Hematopoietic multipotent progenitor cell treated with erythropoietin and hydrocortisone succinate and interleukin-3 and kit ligand, for 17 days (in vitro differentiated cells): ENCODE measurements around the gene FGFR4.

ENCODE experiments used
- DNase-seq: peaks from one replicate; pipeline ENCODE4 v3.0.0-alpha.2; 2015; ENCODE audit warnings: low spot score

FGFR4 gene

GRCh38 chr5:177132136-177133095, 45.7 kb downstream of the FGFR4 start:
- DNase-seq, result peak; percentile 27

DNA sequence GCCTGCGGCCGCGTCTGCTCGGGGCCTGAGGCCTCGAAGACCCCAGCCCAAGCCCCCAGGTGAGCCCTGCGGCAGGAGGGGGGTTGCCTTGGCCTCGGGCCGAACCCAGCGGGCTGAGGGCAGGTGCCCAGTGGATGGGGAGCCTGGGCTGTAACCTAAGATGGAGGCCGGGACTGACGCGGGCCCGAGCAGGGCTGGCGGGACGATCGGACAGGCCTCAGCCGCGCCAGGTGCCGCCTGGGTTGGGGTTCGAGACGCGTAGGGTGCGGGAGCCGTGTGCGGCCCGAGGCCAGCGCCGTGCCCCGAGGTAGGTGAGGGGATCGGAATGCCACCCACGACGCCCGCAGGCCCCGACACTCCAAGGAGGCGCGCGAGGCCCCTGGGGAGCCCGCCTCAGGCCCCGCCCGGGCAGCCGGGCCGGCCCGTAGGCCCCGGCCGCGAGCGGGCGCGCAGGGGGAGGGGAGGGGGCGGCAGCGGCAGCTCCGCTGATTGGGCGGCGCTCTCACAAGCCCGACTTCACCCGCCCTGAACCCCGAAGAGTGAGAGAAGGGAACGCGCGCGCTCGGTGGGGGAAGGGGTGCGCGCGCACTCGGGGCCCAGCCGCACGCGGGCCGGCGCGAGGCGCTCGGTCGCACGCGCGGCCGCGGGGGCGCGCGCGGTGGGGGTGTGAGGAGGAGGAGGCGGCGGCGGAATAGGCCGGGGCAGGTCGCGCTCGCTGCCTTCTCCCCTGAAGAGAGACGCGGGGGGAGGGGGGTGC, 46.6 kb downstream of the FGFR4 start, which contains the start of gene NSD1:
TSS of gene NSD1 (plus strand) at position 678 of the 757 bp plus-strand sequence. CDS start 1,331 bp downstream, outside the sequence.
- peak; percentile 84 for DNase-seq

- DNase-seq, result peak; percentile 57
Measured at GRCh38 chr5:177133853-177134696, 47.4 kb downstream of the FGFR4 start.

GRCh38 chr5:177134697-177135225, 48.0 kb downstream of the FGFR4 start:
- peak; percentile 19 for DNase-seq

GRCh38 chr5:177140312-177140711, 53.6 kb downstream of the FGFR4 start:
- DNase-seq, result no peak

GRCh38 chr5:177141496-177141895, 54.8 kb downstream of the FGFR4 start:
- peak; percentile 2 for DNase-seq

DNA sequence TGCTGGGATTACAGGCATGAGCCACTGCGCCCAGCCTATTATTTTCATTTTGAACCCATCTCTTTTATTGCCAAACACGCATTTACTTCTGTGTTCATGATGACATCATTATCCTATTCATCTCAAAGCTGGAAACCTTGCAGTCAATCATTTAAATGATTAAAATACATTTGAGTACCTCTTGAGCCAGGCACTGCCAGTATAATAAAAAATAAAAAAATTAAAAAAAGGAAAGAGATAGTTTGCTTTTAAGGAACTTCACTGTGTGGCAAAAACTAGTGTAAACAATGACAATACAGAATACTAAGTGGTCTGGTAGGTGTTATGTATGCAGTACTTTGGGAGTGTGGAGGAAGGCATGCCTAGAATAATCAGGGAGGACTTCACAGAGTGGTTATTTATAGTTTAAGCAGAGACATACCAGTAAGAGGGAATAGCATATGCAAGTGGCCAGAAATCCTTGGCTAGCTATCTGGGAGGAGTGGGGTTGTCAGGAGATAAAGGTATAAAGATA, 55.4 kb downstream of the FGFR4 start:
- peak; percentile 7 for DNase-seq

DNA sequence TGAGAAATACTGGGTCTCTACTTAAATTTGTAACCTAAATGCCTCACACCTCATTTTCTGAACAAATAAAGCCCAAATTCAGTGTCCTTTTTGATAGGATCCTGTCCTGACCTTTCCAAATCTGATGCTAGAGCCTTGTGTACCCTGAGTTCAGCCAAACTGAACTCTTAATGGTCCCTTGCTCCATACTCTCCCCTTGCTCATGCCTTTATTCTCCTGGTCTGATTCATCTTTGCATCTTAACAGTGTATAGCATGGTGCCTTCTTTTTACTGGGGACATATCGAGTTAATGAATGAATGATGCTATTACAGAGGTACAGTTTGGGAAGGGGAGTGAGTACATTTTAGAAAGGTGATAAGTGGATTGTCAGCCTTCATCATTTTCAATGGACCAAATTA, 56.1 kb downstream of the FGFR4 start:
- DNase-seq, result peak; percentile 3

DNA sequence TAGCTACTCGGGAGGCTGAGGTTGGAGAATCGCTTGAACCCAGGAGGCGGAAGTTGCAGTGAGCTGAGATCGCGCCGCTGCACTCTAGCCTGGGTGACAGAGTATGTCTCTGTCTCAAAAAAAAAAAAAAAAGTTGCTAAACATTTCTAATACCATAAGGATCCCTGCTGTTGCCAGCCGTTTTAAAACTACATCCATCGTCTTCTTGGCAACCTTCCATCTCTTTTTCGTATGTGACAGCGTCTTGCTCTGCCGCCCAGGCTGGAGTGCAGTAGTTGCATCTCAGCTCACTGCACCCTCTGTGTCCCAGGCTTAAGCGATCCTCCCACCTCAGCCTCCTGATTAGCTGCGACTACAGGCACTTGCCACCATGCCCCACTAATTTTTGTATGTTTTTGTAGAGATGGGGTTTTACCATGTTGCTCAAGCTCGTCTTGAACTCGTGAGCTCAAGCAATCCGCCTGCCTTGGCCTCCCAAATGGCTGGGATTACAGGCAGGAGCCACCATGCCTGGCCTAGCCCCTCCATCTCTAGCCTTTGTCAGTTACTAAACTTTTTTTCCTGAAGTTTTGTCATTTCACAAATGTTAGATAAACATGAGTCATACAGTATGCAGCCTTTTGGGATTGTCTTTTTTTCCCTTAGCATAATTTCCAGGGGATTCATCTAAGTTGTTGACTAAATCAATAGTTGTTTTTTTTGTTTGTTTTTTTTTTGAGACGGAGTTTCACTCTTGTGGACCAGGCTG, 60.4 kb downstream of the FGFR4 start:
- no peak for DNase-seq
